GM21526 (cell line): ENCODE measurements around the gene TMED6.

Experiments
- ATAC-seq: cut with Tn5 transposase; IDR thresholded peaks from one replicate; pipeline ENCODE4 v1.9.1; 2021; ENCODE audit warnings: moderate library complexity; ENCODE audit not compliant: unreplicated experiment, low FRiP score

Gene TMED6

DNA sequence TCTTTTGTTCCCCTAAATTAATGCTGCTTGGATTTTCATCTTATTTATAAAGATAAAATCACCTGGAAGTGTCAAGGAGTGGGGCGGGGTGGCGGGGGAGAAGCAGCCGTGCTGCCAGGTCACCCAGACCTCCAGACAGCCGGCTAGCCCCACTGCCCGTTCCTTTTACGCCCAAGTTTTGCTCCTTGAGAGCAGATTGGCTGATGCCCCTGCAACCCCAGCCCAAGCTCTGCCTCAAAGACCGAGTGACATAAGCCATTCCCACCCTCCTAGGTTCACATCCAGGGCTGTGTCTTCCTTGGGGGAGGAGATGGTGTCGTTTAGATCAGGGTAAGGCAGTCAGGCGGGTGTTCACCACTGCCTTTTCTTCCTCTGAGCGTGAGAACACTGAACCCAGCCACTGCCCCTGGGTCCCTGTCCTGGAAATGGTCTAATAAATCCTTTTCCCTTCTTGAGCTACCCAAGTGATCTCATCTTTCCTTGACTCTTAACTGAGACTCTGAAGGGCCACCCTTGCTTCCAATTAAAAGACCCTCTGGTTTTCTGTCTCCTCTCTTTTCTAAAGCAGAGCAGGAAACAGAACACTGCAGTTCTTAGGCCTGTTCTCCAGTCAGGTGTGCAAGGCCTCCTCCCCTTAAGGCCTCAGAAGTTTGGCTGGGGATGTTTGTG lies 26.9 kb downstream of the TMED6 start:
- no peak for ATAC-seq

DNA sequence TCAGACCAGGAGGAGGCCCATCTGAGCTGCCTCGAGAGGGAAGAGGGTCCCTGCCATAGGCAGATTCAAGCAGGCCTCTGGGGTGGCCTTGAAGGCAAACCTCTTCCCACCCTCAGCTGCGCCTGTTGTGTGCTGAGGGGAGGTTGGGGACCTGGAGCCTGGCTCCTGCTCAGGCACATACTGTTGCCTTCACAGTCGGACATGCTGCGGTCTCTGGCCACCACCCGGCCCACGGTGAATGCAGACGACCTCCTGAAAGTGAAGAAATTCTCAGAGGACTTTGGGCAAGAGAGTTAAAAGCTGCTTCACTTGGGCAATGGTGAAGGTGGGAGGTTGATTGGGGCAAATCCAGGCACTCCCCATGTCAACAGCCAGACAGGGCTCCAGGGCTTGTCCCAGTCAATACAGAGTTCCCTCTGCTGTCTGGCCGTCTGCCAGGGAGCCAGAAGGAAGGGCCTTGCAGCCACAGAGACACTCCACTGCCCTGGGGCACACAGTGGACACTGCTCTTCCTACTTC lies 27.5 kb downstream of the TMED6 start:
- ATAC-seq = no peak

GRCh38 chr16:69323415-69323814 lies 28.2 kb downstream of the TMED6 start:
- no peak for ATAC-seq

GRCh38 chr16:69322343-69322742 lies 29.2 kb downstream of the TMED6 start:
- ATAC-seq = no peak

DNA sequence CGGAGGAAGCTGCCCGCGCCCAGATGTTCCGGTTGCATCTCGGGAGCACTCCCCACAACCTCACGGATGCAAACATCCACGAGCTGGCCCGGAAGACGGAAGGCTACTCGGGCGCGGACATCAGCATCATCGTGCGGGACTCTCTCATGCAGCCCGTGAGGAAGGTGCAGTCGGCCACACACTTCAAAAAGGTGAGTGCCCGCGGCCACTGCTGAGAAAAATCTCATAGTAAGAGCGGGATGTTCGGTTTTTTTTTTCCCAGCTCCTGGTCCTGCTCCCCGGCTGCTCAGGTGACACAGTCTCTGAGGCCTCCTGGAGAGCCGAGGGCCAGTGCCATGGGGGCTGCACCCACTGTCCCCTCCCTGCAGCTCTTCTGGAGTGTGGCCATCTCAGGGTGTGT lies 30.5 kb downstream of the TMED6 start:
- no peak for ATAC-seq

- ATAC-seq = no peak
Measured at GRCh38 chr16:69320740-69321073, 30.9 kb downstream of the TMED6 start.

DNA sequence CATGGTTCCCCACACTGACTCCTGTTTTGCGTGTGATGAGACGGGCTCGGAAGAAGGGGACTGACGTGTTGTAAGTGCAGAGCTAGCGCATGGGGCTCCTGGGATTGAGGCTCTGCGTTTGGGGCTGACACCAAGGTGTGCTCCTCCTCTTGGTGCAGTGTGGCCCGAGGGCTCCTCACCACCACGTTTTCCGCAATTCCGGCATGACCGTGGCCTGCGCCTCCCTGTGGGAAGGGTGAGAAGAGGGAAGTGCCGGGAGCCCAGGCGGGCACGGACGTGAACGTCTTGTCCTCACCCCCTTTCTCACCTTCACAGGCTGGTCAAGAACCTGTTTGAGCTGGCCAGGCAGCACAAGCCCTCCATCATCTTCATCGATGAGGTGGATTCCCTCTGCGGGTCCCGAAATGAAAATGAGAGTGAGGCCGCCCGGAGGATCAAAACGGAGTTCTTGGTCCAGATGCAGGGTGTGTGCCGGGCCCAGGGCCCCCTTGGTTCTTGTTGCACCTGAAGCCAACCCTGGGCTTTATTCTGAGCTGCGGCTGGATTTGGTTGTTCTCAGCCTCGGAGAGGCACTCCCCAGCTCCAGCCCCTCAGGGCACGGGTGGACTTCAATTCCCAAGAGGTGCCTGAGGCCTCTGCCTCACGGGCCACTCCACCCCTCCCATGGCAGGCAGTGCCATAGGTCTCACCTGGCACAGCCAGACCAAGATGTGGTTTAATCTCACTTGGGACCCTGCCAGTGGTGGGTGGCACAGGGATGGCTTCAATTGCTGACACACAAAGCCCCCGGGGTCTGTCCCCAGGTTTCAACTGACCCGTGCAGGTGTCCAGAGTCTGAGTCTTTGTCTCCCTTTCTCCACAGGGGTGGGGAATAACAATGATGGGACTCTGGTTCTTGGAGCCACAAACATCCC lies 31.5 kb downstream of the TMED6 start:
- ATAC-seq = no peak

DNA sequence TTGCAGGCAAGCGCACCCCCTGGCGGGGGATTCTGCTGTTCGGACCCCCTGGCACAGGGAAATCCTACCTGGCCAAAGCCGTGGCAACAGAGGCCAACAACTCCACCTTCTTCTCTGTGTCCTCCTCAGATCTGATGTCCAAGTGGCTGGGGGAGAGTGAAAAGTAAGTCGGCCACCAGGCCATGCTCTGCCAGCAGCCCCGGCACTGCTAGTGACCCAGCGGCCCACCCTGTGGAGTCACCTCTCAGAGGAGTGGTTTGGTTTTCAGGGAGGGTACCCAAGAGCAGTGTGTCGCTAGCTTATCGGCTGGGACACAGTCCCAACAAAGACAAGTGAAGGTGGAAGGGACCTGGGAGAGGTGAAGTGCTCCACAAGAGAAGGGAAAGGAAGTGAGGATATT lies 32.2 kb downstream of the TMED6 start:
- no peak for ATAC-seq

DNA sequence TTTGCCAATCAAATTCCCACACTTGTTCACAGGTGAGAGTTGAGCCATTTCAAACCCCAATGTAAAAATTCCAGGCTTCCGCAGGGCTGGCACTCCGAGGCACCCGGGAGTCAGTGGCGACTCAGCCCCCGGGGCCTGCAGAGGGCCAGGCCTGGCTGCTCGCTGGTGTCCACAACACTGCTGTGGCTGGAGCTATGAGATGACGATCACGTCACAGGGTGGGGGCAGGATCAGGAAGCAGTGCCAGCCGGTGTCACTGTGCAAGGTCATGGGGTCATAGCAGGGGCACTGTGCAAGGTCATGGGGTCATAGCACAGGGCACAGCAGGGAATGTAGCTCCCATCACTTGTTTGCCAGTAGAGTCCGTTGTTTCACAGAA lies 32.7 kb downstream of the TMED6 start:
- ATAC-seq = no peak

GRCh38 chr16:69318177-69318910 lies 33.2 kb downstream of the TMED6 start:
- ATAC-seq = no peak

DNA sequence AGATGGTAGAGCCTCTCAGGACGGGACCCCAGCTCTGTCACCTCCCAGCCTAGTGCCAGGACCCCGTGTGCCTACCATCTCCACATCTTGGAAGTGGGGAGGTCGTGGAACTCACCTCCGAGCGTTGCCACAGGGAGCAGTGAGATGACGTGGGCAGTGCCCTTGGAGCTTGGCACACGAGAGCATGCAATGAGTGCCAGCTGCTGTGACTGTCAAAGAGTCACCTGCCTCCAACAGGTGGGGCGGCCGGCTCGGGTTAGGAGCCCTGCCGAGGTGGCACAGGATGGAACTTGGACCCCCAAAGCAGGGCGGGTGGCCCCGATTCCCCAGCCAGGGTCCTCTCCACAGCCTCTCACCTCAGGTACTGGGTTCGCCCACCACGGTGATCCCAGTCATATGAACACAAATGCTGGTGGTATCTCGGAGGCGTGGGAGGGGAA lies 35.0 kb downstream of the TMED6 start:
- ATAC-seq = no peak

DNA sequence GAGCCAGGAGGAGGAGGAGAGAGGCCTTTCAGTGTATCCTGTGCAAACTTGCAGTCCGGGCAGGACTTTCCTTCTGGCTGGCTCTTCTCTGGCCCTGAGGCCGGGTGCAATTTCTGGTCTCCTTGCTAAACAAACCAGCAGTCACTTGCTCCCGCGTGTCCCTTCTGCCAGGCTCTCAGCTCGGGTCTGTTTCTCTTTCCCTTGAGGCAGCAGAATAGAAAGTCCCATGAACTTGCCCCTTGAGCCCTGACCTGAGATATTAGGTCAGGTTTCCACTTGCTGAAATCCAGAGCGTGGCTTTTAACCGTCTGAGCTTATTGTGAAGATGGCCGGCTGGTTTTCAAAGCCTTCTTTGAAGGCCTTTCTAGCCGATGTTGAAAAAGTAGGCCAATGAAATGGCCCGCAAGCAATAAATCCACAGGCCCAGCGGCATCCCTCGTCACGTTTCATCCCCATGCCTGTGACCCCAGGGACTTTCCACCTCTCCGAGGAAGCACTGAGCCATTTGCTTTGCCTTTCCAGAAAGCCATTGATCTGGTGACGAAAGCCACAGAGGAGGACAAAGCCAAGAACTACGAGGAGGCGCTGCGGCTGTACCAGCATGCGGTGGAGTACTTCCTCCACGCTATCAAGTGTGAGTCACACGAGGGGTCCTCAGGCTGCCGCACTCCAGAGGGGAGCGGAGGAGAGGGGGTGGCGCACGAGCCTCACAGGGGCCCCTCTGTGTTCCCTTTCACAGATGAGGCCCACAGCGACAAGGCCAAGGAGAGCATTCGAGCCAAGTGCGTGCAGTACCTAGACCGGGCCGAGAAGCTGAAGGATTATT lies 35.9 kb downstream of the TMED6 start:
- no peak for ATAC-seq

GRCh38 chr16:69314534-69314933 lies 37.1 kb downstream of the TMED6 start:
- ATAC-seq = no peak

GRCh38 chr16:69313469-69313868 lies 38.1 kb downstream of the TMED6 start:
- no peak for ATAC-seq

DNA sequence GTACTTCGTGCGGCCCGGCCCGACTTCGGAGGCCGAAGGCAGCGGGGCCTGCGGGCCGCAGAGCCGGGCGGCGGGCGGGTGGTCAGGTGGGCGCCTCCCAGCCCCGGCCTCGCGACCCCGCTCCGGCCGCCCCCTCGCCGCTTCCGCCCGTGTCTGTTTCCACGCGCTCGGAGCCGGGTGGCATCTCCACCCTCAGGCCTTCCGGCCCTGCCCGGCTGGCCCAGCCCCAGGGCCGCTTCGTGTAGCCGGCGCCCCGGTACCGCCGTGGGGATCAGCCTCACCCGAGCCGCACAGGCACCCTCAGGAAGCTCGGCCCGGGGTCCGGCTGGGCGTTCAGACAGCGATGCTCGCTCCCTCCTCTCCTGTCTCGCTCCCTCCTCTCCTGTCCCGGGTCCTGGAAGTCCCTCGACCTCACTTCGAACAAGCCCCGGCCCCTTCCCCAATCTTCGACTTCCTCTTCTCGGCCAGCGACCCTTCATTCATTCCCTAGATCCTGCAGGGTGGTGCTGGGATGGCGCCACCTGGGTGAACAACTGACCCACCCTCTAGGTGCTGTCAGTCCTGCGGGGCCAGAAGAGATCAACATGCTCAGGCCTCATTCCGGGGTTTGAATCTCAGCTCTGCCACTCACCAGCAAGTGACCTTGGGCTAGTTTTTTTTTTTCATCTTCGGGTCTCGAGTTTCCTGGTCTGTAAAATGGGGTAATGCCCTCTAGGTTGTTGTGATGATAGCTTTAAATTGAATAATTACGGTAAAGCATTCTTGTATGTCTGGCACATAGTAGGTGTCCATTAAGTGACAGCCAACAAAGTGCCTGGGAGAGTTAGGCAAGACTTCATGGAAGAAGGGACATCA lies 39.8 kb downstream of the TMED6 start:
- ATAC-seq = peak; percentile 39

GRCh38 chr16:69310653-69311532 lies 40.7 kb downstream of the TMED6 start, which contains the start of gene VPS4A:
Gene VPS4A, plus strand, starts transcription at chr16:69311350. Its CDS starts 162 bp downstream, at chr16:69311512.
- peak; percentile 90 for ATAC-seq

DNA sequence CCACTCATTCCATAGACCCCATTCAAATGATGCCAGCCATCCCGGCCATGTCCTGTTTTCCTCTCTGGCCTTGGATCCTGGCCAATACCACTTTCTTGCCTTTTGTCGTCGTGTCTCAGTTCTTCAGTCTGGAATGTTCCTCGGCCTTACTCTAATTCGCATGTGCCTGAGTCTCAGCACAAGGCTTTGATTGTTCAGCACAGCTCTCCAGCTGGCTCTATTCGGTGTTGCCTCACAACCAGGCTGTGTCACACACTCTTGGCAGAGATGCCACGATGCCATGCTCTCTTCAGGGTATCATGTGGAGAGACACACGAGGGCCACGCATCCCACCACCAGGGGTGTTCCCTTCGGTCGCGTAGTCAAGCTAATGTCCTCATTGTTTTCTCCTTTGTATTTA lies 42.3 kb downstream of the TMED6 start:
- ATAC-seq = no peak

DNA sequence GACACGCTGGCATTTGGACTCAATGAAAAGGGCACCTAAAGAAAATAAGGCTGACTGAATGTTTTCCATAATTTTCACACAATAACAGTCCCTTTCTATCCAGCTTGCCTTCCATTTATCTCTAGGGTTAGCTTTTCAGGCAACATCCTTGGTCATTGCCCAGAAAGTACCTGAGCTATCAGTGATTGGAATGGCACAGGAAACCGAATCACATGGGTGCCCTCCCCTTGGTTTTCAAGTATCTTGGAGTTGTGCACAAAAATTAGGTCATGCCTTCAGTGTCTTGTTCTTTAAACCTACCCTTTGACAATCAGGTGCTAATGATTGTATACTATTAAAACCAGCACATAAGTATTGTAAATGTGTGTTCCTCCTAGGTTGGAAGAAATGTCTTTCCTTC lies 43.7 kb downstream of the TMED6 start:
- ATAC-seq = no peak
